GM10847 (cell line): ENCODE results near the gene NME1.

Experiments
- POLR2A ChIP-seq: IDR thresholded peaks from 2 replicates; pipeline ENCODE4 v1.6.1; 2011; ENCODE audit not compliant: insufficient read length; ENCODE audit errors: extremely low read depth

NME1 gene

DNA sequence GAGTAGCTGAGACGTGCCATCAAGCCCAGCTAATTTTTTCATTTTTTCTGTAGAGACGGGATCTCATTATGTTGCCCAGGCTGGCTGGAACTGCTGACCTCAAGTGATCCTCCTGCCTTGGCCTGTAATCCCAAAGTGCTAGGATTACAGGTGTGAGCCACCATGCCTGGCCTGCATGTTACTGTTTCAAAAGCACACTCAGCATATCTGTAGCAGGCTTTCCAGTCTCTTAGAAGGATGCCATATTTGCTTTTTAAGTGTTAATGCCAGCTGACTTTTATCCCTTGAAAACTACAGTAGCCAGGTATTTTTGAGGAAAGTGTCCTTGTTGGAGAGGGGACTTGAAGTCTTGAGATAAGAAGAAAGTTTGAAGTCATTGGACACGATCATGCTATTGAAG is 17.4 kb upstream of the NME1 start:
- TF ChIP-seq POLR2A: no peak

GRCh38 chr17:51142597-51142996 is 10.8 kb upstream of the NME1 start:
- TF ChIP-seq POLR2A: no peak

DNA sequence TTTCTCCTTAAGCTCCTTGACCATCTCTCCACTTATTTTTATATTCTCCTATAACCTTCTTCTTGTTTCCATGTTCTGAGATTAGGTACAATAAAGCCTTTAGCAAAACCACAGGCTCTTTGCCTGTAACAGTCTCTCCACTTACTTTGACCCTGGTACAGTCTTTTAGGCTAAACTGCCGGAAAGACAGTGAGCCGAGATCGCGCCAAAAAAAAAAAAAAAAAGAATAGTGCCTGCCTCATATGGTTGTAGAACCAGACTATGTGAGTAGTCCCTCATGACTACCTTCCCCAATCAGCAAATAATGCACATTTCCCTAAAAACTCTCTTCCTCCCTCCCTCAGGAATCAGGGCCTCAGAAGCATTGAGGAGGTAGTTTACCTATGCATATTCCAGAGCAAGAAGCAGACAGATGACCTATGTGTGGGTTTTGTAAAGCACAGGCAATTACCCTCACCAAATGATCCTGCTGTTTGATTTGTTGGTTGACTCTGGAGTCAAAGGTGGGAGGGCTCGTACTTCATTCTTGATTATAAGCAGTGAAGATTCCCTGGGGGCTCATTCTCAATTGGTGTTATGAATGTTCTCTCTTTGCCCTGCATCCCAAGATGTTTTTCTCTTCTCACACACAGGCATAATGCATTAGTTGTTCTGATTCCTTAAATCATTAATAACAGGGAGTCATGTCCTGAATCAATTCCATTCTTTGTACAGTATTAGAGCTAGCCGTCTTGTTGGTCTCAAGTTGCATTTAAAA is 8.9 kb upstream of the NME1 start:
- no peak for TF ChIP-seq POLR2A

GRCh38 chr17:51147650-51148049 is 5.7 kb upstream of the NME1 start:
- no peak for TF ChIP-seq POLR2A

- TF ChIP-seq POLR2A: no peak
These were observed 4.2 kb upstream of the NME1 start for GRCh38 chr17:51149163-51149562.

- TF ChIP-seq POLR2A: no peak
These were observed 2.4 kb upstream of the NME1 start for GRCh38 chr17:51150932-51151331.

DNA sequence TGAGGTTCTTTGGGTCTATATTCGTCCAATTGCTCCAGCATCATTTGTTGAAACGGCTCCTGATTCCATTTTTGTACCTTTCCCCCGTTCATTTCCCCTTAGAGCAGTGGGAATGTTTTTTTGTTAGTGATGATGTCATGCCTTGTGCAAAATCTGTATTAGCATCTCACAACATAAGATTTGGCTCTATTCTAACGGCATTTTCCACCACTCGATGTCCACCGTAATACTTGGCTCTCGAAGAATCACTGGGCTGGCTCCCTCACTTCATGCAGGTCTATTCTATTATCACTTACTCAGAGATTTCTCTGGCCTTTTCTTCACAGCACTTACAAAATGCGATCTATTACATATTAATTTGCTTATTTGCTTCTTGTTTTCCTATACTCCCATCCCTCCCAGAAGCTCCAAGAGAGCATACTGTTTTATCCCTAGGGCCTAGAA is 571 bp upstream of the NME1 start:
- no peak for TF ChIP-seq POLR2A

DNA sequence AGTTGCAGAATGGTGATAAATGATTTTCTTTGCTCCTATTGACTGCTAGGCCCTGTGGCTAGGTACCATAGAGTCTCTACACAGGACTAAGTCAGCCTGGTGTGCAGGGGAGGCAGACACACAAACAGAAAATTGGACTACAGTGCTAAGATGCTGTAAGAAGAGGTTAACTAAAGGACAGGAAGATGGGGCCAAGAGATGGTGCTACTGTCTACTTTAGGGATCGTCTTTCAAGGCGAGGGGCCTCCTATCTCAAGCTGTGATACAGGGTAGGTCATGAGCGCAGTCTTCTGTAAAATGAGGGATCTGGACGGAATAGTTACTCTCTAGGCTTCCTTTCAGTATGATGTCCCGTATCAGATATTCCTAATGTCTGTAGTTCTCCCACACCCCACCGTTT is 817 bp downstream of the NME1 start:
- TF ChIP-seq POLR2A: no peak

DNA sequence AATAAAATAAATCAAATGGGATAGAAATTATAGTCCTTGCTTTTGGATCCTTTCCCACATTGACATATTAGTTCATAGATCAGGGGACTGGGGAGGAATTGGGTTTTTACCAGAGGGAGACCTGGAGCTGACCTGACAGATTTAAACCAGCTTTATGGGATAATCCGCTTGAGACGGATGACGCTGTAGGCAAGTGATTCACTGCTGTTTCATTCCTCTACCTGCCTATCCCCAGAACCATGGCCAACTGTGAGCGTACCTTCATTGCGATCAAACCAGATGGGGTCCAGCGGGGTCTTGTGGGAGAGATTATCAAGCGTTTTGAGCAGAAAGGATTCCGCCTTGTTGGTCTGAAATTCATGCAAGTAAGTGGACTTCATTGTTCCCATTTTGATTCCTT is 2.1 kb downstream of the NME1 start:
- TF ChIP-seq POLR2A: no peak

GRCh38 chr17:51159604-51160003 is 6.2 kb downstream of the NME1 start:
- no peak for TF ChIP-seq POLR2A

DNA sequence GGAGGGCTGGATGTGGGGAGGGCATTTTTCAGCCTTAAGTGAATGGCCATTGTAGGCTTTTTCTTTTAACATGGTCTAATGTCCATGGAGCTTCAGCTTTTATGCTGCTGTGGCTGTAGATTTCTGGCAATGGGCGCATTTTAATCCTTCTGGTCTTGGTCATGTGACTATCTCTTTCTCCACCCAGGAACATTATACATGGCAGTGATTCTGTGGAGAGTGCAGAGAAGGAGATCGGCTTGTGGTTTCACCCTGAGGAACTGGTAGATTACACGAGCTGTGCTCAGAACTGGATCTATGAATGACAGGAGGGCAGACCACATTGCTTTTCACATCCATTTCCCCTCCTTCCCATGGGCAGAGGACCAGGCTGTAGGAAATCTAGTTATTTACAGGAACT is 8.2 kb downstream of the NME1 start:
- TF ChIP-seq POLR2A: no peak

- TF ChIP-seq POLR2A: no peak
These were observed 11.7 kb downstream of the NME1 start for GRCh38 chr17:51164911-51165679.

DNA sequence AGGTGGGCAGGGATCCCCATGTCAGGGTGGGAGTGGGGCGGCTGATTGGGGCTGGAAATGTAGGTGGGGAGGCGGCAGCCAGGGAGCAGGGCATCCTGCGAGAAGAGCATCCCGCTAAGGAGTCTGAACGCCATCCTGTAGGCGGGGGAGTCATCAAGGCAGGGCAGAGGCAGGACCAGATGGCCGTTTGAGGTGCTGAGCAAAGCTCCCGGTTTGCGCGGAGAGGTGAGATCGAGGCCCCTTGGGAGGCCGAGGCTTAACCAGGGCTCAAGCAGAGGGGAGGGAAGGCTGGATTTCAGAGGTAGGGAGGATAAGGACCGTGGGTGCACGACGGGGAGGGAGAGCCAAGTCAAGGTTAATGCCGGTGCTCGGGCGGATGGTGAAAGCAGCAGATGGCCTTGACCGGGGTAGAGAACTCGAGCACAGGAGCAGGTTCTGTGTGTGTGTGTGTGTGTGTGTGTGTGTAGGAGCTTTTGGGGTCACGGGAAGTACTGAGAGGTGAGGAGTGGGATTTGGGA is 12.4 kb downstream of the NME1 start:
- no peak for TF ChIP-seq POLR2A

DNA sequence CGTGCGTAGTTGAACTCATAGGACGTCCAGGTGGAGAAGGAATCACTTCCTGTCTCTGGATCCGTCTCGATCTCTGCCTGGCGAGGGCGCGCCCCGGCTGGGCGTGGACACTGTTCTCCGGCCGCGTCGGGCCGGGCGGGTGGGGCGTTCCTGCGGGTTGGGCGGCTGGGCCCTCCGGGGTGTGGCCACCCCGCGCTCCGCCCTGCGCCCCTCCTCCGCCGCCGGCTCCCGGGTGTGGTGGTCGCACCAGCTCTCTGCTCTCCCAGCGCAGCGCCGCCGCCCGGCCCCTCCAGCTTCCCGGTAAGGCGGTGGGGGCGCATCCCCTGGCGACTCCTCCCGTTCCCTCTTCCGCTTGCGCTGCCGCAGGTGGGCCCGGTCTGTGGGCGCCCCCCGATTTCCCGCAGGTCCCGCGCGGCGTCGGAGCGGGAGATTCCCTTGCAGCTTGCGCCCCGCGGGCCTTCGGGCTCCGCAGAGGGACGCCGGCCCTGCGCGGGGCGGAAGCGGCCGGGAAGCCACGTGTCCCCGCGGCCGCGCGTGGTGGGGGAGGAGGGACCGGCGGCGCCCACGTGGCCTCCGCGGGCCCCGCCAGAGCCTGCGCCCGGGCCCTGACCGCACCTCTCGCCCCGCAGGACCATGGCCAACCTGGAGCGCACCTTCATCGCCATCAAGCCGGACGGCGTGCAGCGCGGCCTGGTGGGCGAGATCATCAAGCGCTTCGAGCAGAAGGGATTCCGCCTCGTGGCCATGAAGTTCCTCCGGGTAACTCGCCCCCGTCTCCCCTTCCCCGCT is 13.0 kb downstream of the NME1 start, which contains the start of gene NME2:
NME2 (plus strand) TSS at position 214 of the 789 bp plus-strand sequence; CDS start at position 634, 420 bp downstream.
- peak; percentile 53 for TF ChIP-seq POLR2A

DNA sequence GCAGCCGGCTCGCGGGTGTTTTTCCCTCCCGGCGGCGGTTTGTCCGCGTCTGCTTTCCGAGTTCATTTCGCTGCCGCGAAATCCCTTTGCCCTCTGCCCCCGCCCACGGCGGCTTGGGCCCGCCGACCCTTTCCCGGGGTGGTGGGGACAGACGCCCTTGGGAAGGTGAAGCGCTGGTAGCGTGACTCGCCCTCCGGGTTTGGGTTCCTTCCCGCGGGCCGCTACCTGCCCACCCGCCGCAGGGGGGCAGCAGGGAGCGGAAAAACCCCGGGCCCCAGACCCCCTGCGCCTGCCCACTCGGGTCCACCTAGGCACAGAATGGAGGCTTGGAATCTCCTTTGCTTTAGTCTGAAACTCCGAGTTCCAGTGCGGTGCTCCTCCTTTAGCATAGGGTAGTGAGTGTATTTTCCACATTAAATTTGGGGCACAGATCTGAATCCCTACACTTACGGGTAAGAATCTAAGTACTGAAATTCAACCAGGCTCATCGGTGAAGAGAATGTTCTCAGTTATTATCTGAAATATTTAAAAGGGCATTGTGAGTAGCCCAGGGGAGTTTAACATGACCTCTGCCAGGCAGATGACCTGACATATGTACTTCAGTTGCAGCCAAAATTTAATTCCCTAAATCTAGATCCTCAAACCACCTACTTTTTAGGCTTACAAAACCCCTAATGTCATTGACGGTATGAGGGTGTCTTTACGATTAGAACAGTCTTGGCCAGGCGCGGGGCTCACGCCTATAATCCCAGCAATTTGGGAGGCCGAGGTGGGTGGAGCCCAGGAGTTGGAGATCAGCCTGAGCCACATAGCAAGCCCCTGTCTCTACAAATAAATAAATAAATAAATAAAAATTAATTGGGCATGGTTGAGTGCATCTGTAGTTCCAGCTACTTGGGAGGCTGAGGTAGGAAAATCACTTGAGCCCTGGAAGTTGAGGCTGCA is 13.9 kb downstream of the NME1 start:
- no peak for TF ChIP-seq POLR2A

DNA sequence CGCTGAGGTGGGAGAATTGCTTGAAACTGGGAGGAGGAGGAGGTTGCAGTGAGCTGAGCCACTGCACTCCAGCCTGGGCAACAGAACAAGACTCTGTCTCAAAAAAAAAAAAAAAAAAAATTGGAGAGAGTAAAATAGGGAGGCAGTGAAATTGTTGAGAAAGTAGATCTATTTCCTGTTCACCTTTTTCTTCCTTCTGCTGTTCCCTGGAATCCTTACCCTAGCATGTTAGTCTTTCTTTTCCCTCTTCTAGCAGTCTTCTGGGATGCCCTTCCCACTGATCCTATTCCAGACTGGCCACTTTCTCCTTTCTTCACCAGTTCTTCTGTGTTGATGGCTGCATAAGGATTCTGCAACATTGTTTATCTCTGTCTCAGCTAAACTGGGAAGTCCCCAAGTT is 16.0 kb downstream of the NME1 start:
- TF ChIP-seq POLR2A: no peak
